CD4-positive, alpha-beta T cell treated with Interleukin-12 subunit alpha and Interleukin-12 subunit beta, for 1 hour (primary cell): ENCODE results near the gene CACNA1D.

ENCODE experiments used
- DNase-seq: peaks from one replicate; pipeline ENCODE4 v3.0.0-alpha.2; 2020

The CACNA1D gene

GRCh38 chr3:53835257-53835656 lies 340.8 kb downstream of the CACNA1D start:
- DNase-seq, result no peak

DNA sequence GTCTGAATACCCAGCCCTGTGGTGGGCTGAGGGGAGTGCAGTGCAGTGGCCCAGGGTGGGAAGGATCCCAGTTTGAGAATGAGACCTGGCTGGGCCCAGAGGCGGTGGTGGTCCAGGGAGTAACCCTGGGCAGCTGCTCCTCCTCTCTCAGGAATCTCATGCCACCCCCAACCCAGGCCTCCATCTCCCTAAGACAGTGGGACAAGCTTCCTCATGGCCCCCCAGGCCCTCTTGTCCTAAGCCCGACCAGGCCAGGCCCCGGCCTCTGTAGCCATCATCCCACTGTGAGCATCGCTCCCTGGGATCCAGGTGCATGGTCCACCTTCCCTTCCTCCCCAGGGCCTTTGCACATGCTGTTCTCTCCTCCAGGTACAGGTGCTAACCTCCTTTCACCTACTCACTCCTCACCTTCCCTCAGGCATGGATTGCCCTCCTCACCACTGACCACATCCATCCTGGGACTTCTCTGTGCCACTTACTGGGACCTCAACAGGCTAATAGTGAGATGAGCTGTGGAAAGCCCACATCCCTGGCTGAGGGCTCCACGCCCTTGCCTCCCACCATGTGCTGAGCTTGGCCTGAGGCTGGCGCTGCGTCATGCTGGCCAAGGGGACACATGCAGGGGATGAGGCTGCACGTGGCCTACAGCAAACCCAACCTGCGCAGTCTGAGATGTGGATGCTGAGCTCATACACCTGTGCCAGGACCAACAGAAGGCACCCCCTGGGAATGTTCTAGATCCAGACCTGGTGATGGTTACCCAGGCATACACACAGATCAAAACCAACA lies 341.9 kb downstream of the CACNA1D start:
- no peak for DNase-seq

- DNase-seq, result no peak
Observed at GRCh38 chr3:53837331-53837730, 342.9 kb downstream of the CACNA1D start.

GRCh38 chr3:53841296-53841695 lies 346.9 kb downstream of the CACNA1D start:
- no peak for DNase-seq

- no peak for DNase-seq
Observed at GRCh38 chr3:53842436-53843194, 348.2 kb downstream of the CACNA1D start.

DNA sequence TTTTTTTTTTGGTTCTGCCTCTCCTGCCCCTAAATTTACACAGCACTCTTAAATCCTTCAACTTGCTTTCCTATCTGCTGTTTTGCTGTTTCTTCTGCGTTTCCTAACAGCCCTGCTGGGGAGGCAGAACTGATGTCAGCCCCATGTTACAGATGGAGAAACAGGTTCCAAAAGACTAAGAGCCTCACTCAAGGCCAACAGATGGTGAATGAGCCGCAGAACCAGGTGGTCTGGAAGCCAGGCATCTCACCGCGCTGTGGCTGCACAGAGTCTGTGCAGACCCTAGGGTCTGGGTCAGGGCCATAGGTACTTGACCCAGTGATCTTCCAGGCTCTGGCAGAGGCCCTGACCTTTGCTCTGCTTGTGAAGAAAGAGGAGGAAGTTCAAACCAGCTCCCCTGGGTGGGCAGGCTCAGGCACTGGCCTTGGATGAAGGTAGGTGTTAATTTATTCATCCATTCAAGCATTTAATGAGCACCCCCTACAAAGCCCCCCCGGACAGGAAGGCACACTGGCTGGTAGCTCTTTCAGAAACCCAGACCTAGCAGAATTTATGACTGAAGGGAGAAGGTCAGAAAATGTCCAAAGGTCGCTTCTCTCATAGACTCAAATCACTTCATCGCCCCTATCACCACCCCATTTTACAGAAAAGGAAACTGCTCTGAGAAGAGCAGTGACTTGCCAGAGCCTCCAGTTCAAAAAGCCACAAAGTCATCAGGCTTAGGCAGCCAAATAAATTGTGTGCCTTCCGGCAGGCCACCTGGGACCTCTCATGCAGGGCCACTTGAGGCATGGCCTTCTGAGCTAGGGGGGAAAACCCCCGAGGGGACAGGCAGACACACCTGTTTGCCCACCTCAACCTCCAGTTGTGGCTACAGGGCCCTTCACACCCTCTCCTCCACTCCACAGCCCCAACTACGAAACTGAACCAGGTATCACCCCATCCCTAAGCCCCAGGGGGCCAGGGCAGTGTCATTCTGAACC lies 349.1 kb downstream of the CACNA1D start:
- no peak for DNase-seq

DNA sequence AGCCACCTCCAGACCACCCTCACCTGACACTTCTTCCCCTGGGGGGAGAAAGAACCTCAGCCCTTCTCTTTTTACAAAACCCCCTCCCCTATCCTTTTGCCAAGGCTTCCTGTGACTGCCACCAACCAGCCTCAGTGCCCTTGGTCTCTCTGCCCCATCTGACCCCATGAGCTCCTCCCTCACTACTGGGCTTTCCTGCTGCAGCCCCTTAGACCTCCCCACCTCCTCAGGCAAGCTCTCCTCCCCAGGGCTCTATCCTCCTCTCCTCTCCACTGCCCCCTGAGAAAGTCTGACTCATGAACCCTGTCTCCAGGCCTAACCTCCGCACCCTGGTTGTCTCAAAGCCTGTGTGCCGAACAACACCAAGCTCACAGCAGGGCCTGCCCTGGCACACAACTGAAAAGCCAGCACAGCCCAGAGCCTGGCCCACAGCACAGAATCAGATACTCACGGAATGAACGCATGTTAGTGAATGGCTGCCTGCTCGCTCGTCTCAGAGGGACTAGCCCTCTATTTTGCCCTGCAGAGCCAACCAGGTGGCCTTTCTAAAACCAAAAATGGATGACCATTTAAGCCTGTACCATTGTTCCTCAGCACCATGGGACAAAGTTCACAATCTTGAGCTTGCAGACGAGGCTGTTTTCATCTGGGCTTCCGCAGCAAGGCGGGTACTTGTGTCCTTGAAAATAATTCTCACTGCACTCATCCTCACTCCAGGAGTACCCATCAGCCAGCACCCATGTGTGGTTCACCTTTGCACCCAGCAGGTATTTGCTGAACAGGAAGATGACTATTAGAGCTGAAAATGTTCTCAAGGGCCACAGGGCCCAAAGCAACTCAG lies 350.1 kb downstream of the CACNA1D start:
- DNase-seq, result no peak

DNA sequence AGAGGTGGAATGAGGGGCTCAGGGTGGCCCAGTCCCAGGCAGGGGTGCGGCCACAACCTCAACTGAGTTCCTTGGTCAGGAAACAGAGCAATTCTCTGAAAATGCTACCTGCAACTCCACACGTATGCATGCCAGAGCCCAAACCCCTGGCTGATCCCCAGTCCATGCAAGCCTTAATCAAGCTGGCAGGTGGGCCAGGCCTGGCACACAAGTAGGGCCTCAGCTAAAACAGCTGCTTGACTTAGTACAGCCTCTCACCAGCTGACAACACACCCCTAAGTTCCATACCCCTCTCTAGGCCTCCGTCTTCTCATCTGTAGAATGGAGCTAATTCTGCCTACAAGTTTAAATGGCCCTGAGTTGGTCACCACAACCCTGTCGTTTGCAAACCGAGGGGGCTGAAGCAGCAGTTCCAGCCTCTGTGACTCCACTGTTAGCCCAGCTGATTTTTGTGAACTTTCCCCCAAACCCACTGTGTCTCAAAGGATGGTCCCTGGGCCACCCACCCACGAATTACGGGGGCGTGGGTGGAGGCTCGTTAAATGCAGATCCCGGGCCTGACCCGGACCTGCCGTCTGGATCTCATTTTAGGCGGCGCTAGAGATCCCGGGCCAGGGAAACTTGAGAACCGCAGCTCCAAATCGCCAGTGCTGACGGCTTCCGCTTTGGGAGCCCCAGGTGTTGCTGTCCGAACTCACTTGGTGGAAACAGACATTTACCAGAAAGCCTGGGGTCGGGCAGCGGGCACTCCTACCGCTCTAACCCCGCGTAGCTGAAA lies 350.9 kb downstream of the CACNA1D start:
- no peak for DNase-seq

GRCh38 chr3:53845881-53846133 lies 351.4 kb downstream of the CACNA1D start:
- no peak for DNase-seq

DNA sequence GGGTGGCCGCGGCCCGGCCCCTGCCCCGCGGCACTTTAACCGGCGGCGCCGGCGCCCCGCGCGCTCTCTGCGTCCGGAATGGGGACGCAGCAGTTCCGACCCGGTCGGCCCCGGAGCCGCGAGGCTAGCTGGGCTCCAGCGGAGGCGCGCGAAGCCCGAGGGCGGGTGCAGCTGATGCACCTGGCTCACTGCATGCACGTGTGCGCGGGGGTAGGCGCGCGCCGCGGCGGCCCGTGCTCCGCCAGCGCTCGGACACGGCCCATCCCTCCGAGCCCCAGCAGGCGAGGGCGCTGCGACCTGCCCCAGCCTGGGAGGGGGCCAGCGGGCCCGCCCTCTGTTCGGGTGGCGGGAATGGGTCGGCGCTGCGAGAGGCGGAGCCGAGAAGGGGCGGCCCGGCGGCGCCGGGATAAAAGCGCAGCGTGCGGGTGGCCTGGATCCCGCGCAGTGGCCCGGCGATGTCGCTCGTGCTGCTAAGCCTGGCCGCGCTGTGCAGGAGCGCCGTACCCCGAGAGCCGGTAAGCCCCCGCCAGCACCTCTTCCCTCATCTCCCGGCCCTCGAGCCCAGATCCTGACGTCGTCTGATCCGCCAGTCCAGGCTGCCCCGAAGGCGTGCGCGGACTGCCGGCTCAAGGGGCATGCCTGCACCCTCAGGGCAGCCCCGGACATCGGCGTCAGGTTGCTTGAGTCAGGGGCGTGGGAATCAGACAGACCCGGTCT lies 351.9 kb downstream of the CACNA1D start, which contains the start of the genes CHDH and IL17RB:
TSS of gene CHDH (minus strand) at position 286 of the 717 bp plus-strand sequence. CDS start 22,411 bp downstream, outside the sequence.
TSS of gene IL17RB (plus strand) at position 435 of the 717 bp plus-strand sequence. CDS start at position 456, 21 bp downstream.
- DNase-seq, result no peak

- no peak for DNase-seq
Observed at GRCh38 chr3:53846851-53847155, 352.4 kb downstream of the CACNA1D start.

GRCh38 chr3:53849916-53850315 lies 355.5 kb downstream of the CACNA1D start:
- no peak for DNase-seq

DNA sequence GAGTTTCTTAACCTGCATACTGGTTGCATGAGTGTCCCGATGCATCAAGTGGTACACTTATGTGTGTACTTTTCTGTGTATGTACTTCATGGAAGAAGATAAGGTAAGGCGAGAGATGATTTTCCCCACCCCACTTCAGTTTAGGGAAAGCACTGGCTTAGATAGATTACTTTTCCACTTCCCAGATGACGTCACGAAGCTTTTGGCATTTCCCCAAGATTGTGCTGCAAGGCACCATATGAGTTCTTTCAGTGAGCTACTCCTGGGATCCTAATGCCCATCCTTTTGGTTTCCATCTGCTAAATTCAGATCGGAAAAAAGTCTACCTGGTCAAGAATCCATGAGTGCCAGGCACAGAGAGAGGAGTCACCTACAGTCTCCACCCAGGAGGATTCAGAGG lies 356.5 kb downstream of the CACNA1D start:
- no peak for DNase-seq

- DNase-seq, result no peak
Observed at GRCh38 chr3:53856964-53857363, 362.6 kb downstream of the CACNA1D start.

DNA sequence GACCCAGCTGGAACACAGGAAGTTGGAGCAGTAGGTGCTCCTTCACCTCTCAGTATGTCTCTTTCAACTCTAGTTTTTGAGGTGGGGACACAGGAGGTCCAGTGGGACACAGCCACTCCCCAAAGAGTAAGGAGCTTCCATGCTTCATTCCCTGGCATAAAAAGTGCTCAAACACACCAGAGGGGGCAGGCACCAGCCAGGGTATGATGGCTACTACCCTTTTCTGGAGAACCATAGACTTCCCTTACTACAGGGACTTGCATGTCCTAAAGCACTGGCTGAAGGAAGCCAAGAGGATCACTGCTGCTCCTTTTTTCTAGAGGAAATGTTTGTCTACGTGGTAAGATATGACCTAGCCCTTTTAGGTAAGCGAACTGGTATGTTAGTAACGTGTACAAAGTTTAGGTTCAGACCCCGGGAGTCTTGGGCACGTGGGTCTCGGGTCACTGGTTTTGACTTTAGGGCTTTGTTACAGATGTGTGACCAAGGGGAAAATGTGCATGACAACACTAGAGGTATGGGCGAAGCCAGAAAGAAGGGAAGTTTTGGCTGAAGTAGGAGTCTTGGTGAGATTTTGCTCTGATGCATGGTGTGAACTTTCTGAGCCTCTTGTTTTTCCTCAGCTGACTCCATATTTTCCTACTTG lies 363.8 kb downstream of the CACNA1D start:
- no peak for DNase-seq

DNA sequence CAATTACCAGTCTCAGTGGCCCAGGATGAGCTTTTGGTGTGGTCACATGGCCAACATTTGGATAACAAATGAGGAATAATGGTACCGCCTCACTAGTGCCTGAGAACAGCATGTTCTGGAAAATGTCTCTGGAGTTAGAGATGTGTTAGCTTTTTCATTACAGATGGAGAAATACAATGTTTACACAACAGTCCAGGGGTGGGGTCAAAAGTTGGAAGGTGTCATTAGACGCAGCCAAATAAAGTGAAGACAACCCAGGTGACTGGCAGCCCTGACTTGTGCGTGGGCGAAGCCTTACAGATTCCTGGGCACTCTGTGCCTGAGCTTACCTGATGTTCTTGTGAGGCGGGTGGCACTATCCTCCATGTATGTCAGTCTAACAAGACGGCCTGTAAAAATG lies 364.8 kb downstream of the CACNA1D start:
- DNase-seq, result no peak

GRCh38 chr3:53860196-53860595 lies 365.8 kb downstream of the CACNA1D start:
- no peak for DNase-seq

- DNase-seq, result no peak
Observed at GRCh38 chr3:53862241-53862640, 367.8 kb downstream of the CACNA1D start.

- DNase-seq, result no peak
Observed at GRCh38 chr3:53863145-53863544, 368.7 kb downstream of the CACNA1D start.
